ENCODE data around the gene SYTL5.
A peak's percentile ranks its signal among the peaks of the same experiment; 100 is the strongest.

Gene SYTL5

GRCh38 chrX:38105216-38105725 is 98.9 kb downstream of the SYTL5 start:
- Histone ChIP-seq H3K4me1 (ENCODE audit: low read depth, poor library complexity, severe bottlenecking) (peaks cover 53% of the 10 kb centered on the region), H3K4me3 (IDR thresholded peaks at IDR 0.05; ENCODE audit: insufficient read depth, low read depth, low read length) (no peak overlapping the region), H3K79me2 (ENCODE audit: insufficient read depth, low read depth) (no peaks in the 10 kb centered on the region), H3K27me3 (ENCODE audit: insufficient read depth, low read depth) (no peaks in the 10 kb centered on the region), H3K27ac (peak overlapping the region; percentile 74; the same call in 1 of the 2 replicates), H3K36me3 (ENCODE audit: insufficient read depth) (no peaks in the 10 kb centered on the region), H4K20me1 (ENCODE audit: insufficient read depth) (no peaks in the 10 kb centered on the region), H2AFZ (ENCODE audit: low read depth) (no peak overlapping the region), H3K4me2 (peak overlapping the region; percentile 55), H3K9ac (no peak overlapping the region)
- no peak for TF ChIP-seq CTCF (conservative IDR thresholded peaks at IDR 0.05; ENCODE audit: low read depth, low read length)

- Histone ChIP-seq H4K20me1 (ENCODE audit: insufficient read depth) (no peaks in the 10 kb centered on the region), H3K9ac (no peak overlapping the region), H3K4me2 (no peak overlapping the region), H3K27ac (no peak overlapping the region), H3K27me3 (ENCODE audit: insufficient read depth, low read depth) (no peaks in the 10 kb centered on the region), H3K79me2 (ENCODE audit: insufficient read depth, low read depth) (no peaks in the 10 kb centered on the region), H2AFZ (ENCODE audit: low read depth) (no peak overlapping the region), H3K4me1 (ENCODE audit: low read depth, poor library complexity, severe bottlenecking) (peaks cover 53% of the 10 kb centered on the region), H3K36me3 (ENCODE audit: insufficient read depth) (no peaks in the 10 kb centered on the region), H3K4me3 (IDR thresholded peaks at IDR 0.05; ENCODE audit: insufficient read depth, low read depth, low read length) (no peak overlapping the region)
- no peak for TF ChIP-seq CTCF (conservative IDR thresholded peaks at IDR 0.05; ENCODE audit: low read depth, low read length)
These were observed 100.8 kb downstream of the SYTL5 start for GRCh38 chrX:38106991-38107655.

- H3K4me1 ChIP-seq (ENCODE audit: low read depth, poor library complexity, severe bottlenecking), result peaks cover 53% of the 10 kb centered on the region
- no peak for TF ChIP-seq CTCF (conservative IDR thresholded peaks at IDR 0.05; ENCODE audit: low read depth, low read length)
- no peak overlapping the region for H3K4me3 ChIP-seq (IDR thresholded peaks at IDR 0.05; ENCODE audit: insufficient read depth, low read depth, low read length)
- H4K20me1 ChIP-seq (ENCODE audit: insufficient read depth), result no peaks in the 10 kb centered on the region
- no peaks in the 10 kb centered on the region for H3K79me2 ChIP-seq (ENCODE audit: insufficient read depth, low read depth)
- no peaks in the 10 kb centered on the region for H3K27me3 ChIP-seq (ENCODE audit: insufficient read depth, low read depth)
- no peak overlapping the region for H3K4me2 ChIP-seq
- no peaks in the 10 kb centered on the region for H3K36me3 ChIP-seq (ENCODE audit: insufficient read depth)
- no peak overlapping the region for H3K9ac ChIP-seq
- H2AFZ ChIP-seq (ENCODE audit: low read depth), result no peak overlapping the region
- no peak overlapping the region for H3K27ac ChIP-seq
These were observed 102.0 kb downstream of the SYTL5 start for GRCh38 chrX:38108364-38108763.

GRCh38 chrX:38109042-38109898 is 102.9 kb downstream of the SYTL5 start:
- Histone ChIP-seq H3K79me2 (ENCODE audit: insufficient read depth, low read depth) (no peaks in the 10 kb centered on the region), H3K4me1 (ENCODE audit: low read depth, poor library complexity, severe bottlenecking) (peaks cover 51% of the 10 kb centered on the region), H3K9ac (no peak overlapping the region), H3K27ac (no peak overlapping the region), H3K4me3 (IDR thresholded peaks at IDR 0.05; ENCODE audit: insufficient read depth, low read depth, low read length) (no peak overlapping the region), H3K36me3 (ENCODE audit: insufficient read depth) (no peaks in the 10 kb centered on the region), H3K27me3 (ENCODE audit: insufficient read depth, low read depth) (no peaks in the 10 kb centered on the region), H2AFZ (ENCODE audit: low read depth) (no peak overlapping the region), H3K4me2 (no peak overlapping the region), H4K20me1 (ENCODE audit: insufficient read depth) (no peaks in the 10 kb centered on the region)
- TF ChIP-seq CTCF (conservative IDR thresholded peaks at IDR 0.05; ENCODE audit: low read depth, low read length), result no peak

All from KMS-11 (cell line).